Keratinocyte (primary cell): ENCODE measurements around the gene HSD17B4. TPM values are rescaled to one million over a fixed set of nuclear protein-coding genes. Genes with fewer than 3 reads are reported as not detected.

Experiments used
- DNase-seq: peaks from one replicate; pipeline ENCODE4 v3.0.0-alpha.2; 2011; ENCODE audit warnings: low read depth, missing footprints, low spot score
- FAIRE-seq: peaks from 2 replicates; lab custom pipeline; 2011; peaks lifted over from hg19 to GRCh38; lab: Jason Lieb, UNC
- H2AFZ ChIP-seq: 2 replicates; pipeline ENCODE4 v1.6.0; 2012; ENCODE audit warnings: low read length, control low read depth, inconsistent platforms; ENCODE audit not compliant: control insufficient read depth
- H3K27ac ChIP-seq: 2 replicates; pipeline ENCODE4 v1.5.1; 2011; ENCODE audit warnings: low read length; ENCODE audit not compliant: control insufficient read depth, insufficient read depth
- H3K27me3 ChIP-seq: 3 replicates; pipeline ENCODE4 v1.6.0; 2011; ENCODE audit warnings: low read length; ENCODE audit not compliant: control insufficient read depth, insufficient read depth; ENCODE audit errors: extremely low read depth
- H3K36me3 ChIP-seq, 2 experiments: 2 replicates in 1 of 2; 3 replicates in 1 of 2; pipeline ENCODE4 v1.5.1; 2011; ENCODE audit warnings: low read length in 2 of 2, mild to moderate bottlenecking in 1 of 2; ENCODE audit not compliant: control insufficient read depth in 2 of 2, insufficient read depth in 2 of 2; ENCODE audit errors: extremely low read depth in 1 of 2
- H3K4me1 ChIP-seq: 3 replicates; pipeline ENCODE4 v1.5.1; 2011; ENCODE audit warnings: low read length; ENCODE audit not compliant: control insufficient read depth, insufficient read depth; ENCODE audit errors: extremely low read depth
- H3K4me2 ChIP-seq: 3 replicates; pipeline ENCODE4 v1.6.0; 2011; ENCODE audit warnings: low read depth, low read length; ENCODE audit not compliant: control insufficient read depth, insufficient read depth; ENCODE audit errors: extremely low read depth
- H3K4me3 ChIP-seq, 3 experiments: fragments of 200-600 bp in 1 of 3; sonication (generic) in 1 of 3; 2 replicates in 2 of 3; 3 replicates in 1 of 3; pipeline ENCODE4 v1.5.1; 2011 to 2016; ENCODE audit warnings: low read length in 3 of 3, mild to moderate bottlenecking in 3 of 3, control low read depth in 2 of 3, inconsistent platforms in 1 of 3, low read depth in 1 of 3, mixed read lengths in 1 of 3, mixed run types in 1 of 3, moderate library complexity in 1 of 3; ENCODE audit not compliant: control insufficient read depth in 2 of 3, insufficient read depth in 2 of 3; ENCODE audit errors: extremely low read depth in 1 of 3
- H3K79me2 ChIP-seq: 2 replicates; pipeline ENCODE4 v1.6.0; 2012; ENCODE audit warnings: low read length; ENCODE audit not compliant: control insufficient read depth, insufficient read depth
- H3K9ac ChIP-seq: 3 replicates; pipeline ENCODE4 v1.6.0; 2011; ENCODE audit warnings: low read length; ENCODE audit not compliant: control insufficient read depth, insufficient read depth; ENCODE audit errors: extremely low read depth
- H3K9me1 ChIP-seq: 3 replicates; pipeline ENCODE4 v1.6.0; 2011; ENCODE audit warnings: low read length; ENCODE audit not compliant: control insufficient read depth, insufficient read depth; ENCODE audit errors: extremely low read depth
- H3K9me3 ChIP-seq: 2 replicates; pipeline ENCODE4 v1.5.1; 2012; ENCODE audit warnings: low read depth, low read length; ENCODE audit not compliant: control insufficient read depth
- H4K20me1 ChIP-seq: 3 replicates; pipeline ENCODE4 v1.6.0; 2011; ENCODE audit warnings: low read length; ENCODE audit not compliant: control insufficient read depth, insufficient read depth; ENCODE audit errors: extremely low read depth
- EZH2 ChIP-seq: IDR thresholded peaks from one replicate; pipeline ENCODE4 v1.6.1; 2012; ENCODE audit warnings: inconsistent platforms, mild to moderate bottlenecking, low read length, moderate library complexity
- dilution Hi-C: fragments of 300-500 bp; cut with MboI; formaldehyde crosslinking; loops from one replicate; pipeline ENCODE4 v1.7.0; 2020; ENCODE audit warnings: low sequenced_read_pairs; ENCODE audit not compliant: extremely low pct_ligation_motif_present
- polyA plus RNA-seq, 5 experiments: library from polyadenylated mRNA; depleted of rRNA in 3 of 5; stranded (reverse) in 3 of 5; stranded (forward) in 1 of 5; unstranded in 1 of 5; fragments of >200 nt; gene quantifications; 1 replicate in 1 of 5; 2 replicates in 3 of 5; 3 replicates in 1 of 5; pipeline versions ENCODE4 v1.2.1 to v1.2.3, GENCODE V29; 2011 to 2012; ENCODE audit warnings: missing spikeins in 2 of 5, low read depth in 1 of 5, low replicate concordance in 1 of 5
- TF ChIP-seq, protein P1 (sequence below), 3 experiments: IDR thresholded peaks in 1 of 3; conservative IDR thresholded peaks in 1 of 3; optimal IDR thresholded peaks in 1 of 3; 2 replicates in 2 of 3; 3 replicates in 1 of 3; pipeline versions ENCODE3 to v1.5.1; 2011; ENCODE audit warnings: low read length in 3 of 3, mild to moderate bottlenecking in 3 of 3, moderate library complexity in 2 of 3, control low read depth in 1 of 3, inconsistent platforms in 1 of 3; ENCODE audit not compliant: insufficient read depth in 2 of 3; ENCODE audit errors: extremely low read depth in 1 of 3

HSD17B4 gene
- polyA plus RNA-seq, 1 donor (not counting 4 experiments of a cell fraction or from before 2014, with no cell fraction given), result 154 TPM

DNA sequence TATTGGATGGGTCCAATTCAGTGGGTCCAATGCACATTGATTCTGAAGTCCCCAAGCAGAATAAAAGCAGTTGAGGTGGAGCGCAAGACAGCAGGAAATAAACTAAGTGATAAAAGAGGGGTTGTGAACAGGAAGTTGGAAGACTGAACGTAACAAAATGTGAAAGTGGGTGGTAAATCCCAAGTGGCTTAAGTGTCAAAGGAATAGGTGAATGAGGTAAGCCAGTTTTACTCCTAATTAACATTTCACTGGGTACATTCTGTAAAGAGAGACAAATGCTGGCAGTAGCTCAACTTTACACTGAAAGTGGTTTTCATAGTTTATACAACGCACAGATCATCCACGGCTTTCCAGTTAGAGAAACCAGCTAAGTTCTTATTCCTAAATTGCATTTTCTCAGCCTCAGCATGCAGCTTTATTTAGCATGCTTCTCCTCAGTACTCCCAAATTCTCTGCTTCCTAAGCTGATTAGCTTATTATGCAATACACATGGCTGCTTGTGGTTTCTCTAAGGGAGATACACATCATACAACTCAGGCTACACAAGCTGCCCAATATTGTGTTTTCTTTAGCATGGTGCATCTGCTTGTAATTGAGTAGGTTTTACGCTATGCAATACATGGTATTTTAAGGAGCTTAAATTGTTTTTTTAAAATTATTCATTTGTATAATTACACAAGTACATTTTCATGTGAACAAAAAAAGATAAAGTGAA is 34.2 kb upstream of the HSD17B4 start:
- peaks cover 18% of the 10 kb centered on the region for H3K4me1 ChIP-seq
- H3K79me2 ChIP-seq, result no peaks in the 10 kb centered on the region
- no peaks in the 10 kb centered on the region for H3K27me3 ChIP-seq
- TF ChIP-seq EZH2, result no peak
- TF ChIP-seq, protein P1, sequence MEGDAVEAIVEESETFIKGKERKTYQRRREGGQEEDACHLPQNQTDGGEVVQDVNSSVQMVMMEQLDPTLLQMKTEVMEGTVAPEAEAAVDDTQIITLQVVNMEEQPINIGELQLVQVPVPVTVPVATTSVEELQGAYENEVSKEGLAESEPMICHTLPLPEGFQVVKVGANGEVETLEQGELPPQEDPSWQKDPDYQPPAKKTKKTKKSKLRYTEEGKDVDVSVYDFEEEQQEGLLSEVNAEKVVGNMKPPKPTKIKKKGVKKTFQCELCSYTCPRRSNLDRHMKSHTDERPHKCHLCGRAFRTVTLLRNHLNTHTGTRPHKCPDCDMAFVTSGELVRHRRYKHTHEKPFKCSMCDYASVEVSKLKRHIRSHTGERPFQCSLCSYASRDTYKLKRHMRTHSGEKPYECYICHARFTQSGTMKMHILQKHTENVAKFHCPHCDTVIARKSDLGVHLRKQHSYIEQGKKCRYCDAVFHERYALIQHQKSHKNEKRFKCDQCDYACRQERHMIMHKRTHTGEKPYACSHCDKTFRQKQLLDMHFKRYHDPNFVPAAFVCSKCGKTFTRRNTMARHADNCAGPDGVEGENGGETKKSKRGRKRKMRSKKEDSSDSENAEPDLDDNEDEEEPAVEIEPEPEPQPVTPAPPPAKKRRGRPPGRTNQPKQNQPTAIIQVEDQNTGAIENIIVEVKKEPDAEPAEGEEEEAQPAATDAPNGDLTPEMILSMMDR (optimal IDR thresholded peaks at IDR 0.05 in 1 of 3, IDR thresholded peaks at IDR 0.05 in 1 of 3, conservative IDR thresholded peaks at IDR 0.05 in 1 of 3; ENCODE audit: extremely low read depth in 1 of 3, insufficient read depth in 2 of 3, low read length in 3 of 3), result no peak
- no peak overlapping the region for H3K27ac ChIP-seq
- peak overlapping the region; percentile 2 for H3K4me2 ChIP-seq
- H3K9me1 ChIP-seq, result no peaks in the 10 kb centered on the region
- H3K4me3 ChIP-seq, result no peak overlapping the region
- dilution Hi-C loops, result no loop called here
- peak; percentile 70 for FAIRE-seq
- no peak for DNase-seq
- no peak overlapping the region for H2AFZ ChIP-seq
- no peaks in the 10 kb centered on the region for H3K9me3 ChIP-seq
- H3K9ac ChIP-seq, result no peak overlapping the region
- H3K36me3 ChIP-seq, result no peaks in the 10 kb centered on the region
- no peaks in the 10 kb centered on the region for H4K20me1 ChIP-seq

DNA sequence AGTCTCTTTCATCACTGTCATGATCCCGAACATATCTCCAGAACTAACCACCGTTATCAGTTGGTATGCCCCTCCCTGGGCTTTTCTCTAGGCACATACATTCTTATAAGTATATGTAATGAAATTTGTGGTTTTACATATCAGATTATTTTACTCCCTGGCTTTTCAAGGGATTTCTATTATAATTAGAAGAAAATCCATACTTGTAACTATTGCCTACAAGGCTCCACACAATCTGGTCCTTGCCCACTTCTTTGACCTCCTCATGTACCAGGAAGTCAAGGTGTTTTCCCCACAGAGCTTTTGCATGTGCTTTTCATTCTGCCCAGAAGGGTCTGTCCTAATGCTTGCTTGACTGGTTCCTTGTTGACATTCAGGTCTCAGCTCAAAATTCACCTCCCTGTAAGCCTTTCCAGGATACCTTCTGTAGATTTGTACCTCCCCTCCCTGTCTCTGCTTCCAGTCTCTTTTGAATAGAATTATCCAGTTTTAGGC is 33.6 kb upstream of the HSD17B4 start:
- dilution Hi-C loops, result no loop called here
- Histone ChIP-seq H3K27me3 (no peaks in the 10 kb centered on the region), H3K36me3 (no peaks in the 10 kb centered on the region), H3K9ac (no peak overlapping the region), H3K9me1 (no peaks in the 10 kb centered on the region), H3K4me2 (peak overlapping the region; percentile 2), H3K4me1 (peaks cover 18% of the 10 kb centered on the region), H3K79me2 (no peaks in the 10 kb centered on the region), H3K27ac (no peak overlapping the region), H3K9me3 (no peaks in the 10 kb centered on the region), H2AFZ (no peak overlapping the region), H3K4me3 (no peak overlapping the region), H4K20me1 (no peaks in the 10 kb centered on the region)
- no peak for DNase-seq
- no peak for FAIRE-seq
- TF ChIP-seq, protein P1 (optimal IDR thresholded peaks at IDR 0.05 in 1 of 3, IDR thresholded peaks at IDR 0.05 in 1 of 3, conservative IDR thresholded peaks at IDR 0.05 in 1 of 3; ENCODE audit: extremely low read depth in 1 of 3, insufficient read depth in 2 of 3, low read length in 3 of 3), result no peak
- TF ChIP-seq EZH2, result no peak
